ENCODE data around the gene VTCN1.

Gene VTCN1

DNA sequence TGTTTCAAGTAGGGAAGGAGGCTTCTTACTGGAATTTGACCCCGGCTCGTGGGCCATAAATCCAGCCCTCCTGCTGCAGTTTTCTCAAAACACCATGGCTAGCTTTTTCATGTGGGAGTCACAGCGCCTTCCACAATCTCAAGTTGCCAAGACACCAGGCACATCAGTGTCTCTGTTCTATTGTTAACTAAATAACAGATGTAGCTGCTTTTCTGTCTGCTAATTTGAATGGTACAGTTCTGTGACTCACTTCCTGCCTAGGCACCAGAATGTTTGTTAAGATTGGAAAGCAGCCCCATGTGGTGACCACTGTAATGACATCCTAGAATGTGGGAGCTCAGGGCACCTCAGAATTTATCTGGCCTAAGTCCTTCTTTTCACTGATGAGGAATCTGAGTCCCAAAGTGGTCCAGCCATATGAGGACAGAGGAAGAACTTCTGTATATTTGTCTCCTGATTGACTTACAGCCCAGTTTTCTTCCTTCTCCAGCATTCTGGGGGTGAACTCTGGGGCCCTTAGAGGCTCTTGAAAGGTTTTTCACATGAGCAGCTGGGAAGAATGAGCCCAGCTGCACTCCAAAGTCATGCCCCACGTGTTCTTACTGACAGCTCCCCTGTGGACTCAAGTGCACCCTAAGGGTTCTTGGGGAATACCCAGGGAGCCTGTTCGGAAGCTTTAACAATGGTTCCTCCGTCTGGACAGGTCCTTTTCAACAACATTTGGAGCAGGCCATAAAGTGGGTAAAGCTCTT lies 116.7 kb downstream of the VTCN1 start:
- DNase-seq = peak; percentile 13 to 30

Measured in CD4-positive, alpha-beta T cell treated with Interleukin-4 for 1 hour (primary cell).